Activated CD8-positive, alpha-beta memory T cell treated with anti-CD3 and anti-CD28 coated beads, Interleukin-2, amount 10 ng/mL, durations not matched to agents 7 days and 5 days (primary cell): Measurements from ENCODE around the gene SEC61A1. TPM values are rescaled to one million over a fixed set of nuclear protein-coding genes. Genes with fewer than 3 reads are reported as not detected.

Experiments used
- ATAC-seq: fragments of 150-1000 bp; cut with Tn5 transposase; one replicate; pipeline ENCODE4 v1.10.0; 2021; ENCODE audit warnings: moderate library complexity
- CTCF ChIA-PET: fragments of 350-600 bp; sonication (Branson Sonifier 250); formaldehyde crosslinking; loops from one replicate; lab custom pipeline; 2021; ENCODE audit warnings: antibody characterized with exemption; lab: Charles Lee
- DNase-seq: peaks from one replicate; pipeline ENCODE4 v3.0.0-alpha.2; 2020
- H3K27ac Mint-ChIP-seq: one replicate; pipeline ENCODE4 v1.8.0; 2021; ENCODE audit warnings: mild to moderate bottlenecking, mixed read lengths
- H3K27me3 Mint-ChIP-seq: one replicate; pipeline ENCODE4 v1.8.0; 2021; ENCODE audit warnings: mixed read lengths
- H3K36me3 Mint-ChIP-seq: one replicate; pipeline ENCODE4 v1.8.0; 2021; ENCODE audit warnings: mild to moderate bottlenecking, mixed read lengths
- H3K4me1 Mint-ChIP-seq: one replicate; pipeline ENCODE4 v1.8.0; 2021; ENCODE audit warnings: mixed read lengths
- H3K4me3 Mint-ChIP-seq: one replicate; pipeline ENCODE4 v1.8.0; 2021; ENCODE audit warnings: mild to moderate bottlenecking, moderate library complexity, mixed read lengths
- H3K9me3 Mint-ChIP-seq: one replicate; pipeline ENCODE4 v1.8.0; 2022; ENCODE audit warnings: low read depth, mixed read lengths
- total RNA-seq, 2 experiments: library from RNA; stranded (reverse); gene quantifications; one replicate each; pipeline ENCODE4 v1.2.3, GENCODE V29; 2021

SEC61A1 gene
- total RNA-seq, 2 experiments from 2014 or later: 123 to 178 TPM

- ATAC-seq (no peak), DNase-seq (no peak)
- Mint-ChIP-seq H3K9me3 (no peaks in the 10 kb centered on the region), H3K4me1 (peaks cover 7% of the 10 kb centered on the region), H3K27ac (no peak overlapping the region), H3K27me3 (no peaks in the 10 kb centered on the region), H3K36me3 (peaks cover 14% of the 10 kb centered on the region), H3K4me3 (no peak overlapping the region)
- CTCF ChIA-PET: interaction anchor here (2.2 kb wide), 1 partner anchor 11 kb away, joined by 10 read pairs; no protein-coding TSS in a partner anchor
Measured at GRCh38 chr3:128083980-128084674, 31.9 kb downstream of the SEC61A1 start.

GRCh38 chr3:128084675-128085021 is 32.4 kb downstream of the SEC61A1 start:
- no peak overlapping the region for H3K4me3 Mint-ChIP-seq

GRCh38 chr3:128089135-128089534 is 36.9 kb downstream of the SEC61A1 start:
- H3K27ac Mint-ChIP-seq: no peak overlapping the region
- no peak for ATAC-seq
- peaks cover 1% of the 10 kb centered on the region for H3K4me1 Mint-ChIP-seq
- H3K4me3 Mint-ChIP-seq: no peak overlapping the region
- CTCF ChIA-PET: interaction anchor here (1.2 to 3.8 kb wide), 2 partner anchors 14 to 44 kb away, joined by 4 to 15 read pairs; no protein-coding TSS in a partner anchor
- peaks cover 13% of the 10 kb centered on the region for H3K36me3 Mint-ChIP-seq
- H3K27me3 Mint-ChIP-seq: no peaks in the 10 kb centered on the region
- H3K9me3 Mint-ChIP-seq: no peaks in the 10 kb centered on the region
- no peak for DNase-seq

More at GRCh38 chr3:128084675-128085021, 32.4 kb downstream of the SEC61A1 start:
- Mint-ChIP-seq H3K27me3 (no peaks in the 10 kb centered on the region), H3K9me3 (no peaks in the 10 kb centered on the region), H3K27ac (no peak overlapping the region), H3K36me3 (peaks cover 14% of the 10 kb centered on the region), H3K4me1 (peaks cover 7% of the 10 kb centered on the region)
- no peak for ATAC-seq
- CTCF ChIA-PET: interaction anchor here (2.2 kb wide), 1 partner anchor 10 kb away, joined by 10 read pairs; no protein-coding TSS in a partner anchor
- no peak for DNase-seq

- H3K4me1 Mint-ChIP-seq: peaks cover 13% of the 10 kb centered on the region
- CTCF ChIA-PET: interaction anchor here (1.1 to 10.3 kb wide), 2 partner anchors 34 to 42 kb away, joined by 3 to 120 read pairs; no protein-coding TSS in a partner anchor
- H3K4me3 Mint-ChIP-seq: no peak overlapping the region
- no peaks in the 10 kb centered on the region for H3K27me3 Mint-ChIP-seq
- ATAC-seq (no peak), DNase-seq (no peak)
- no peak overlapping the region for H3K27ac Mint-ChIP-seq
- no peaks in the 10 kb centered on the region for H3K9me3 Mint-ChIP-seq
- peaks cover 16% of the 10 kb centered on the region for H3K36me3 Mint-ChIP-seq
Measured at GRCh38 chr3:128091586-128091985, 39.3 kb downstream of the SEC61A1 start.

- Mint-ChIP-seq H3K36me3 (peaks cover 19% of the 10 kb centered on the region), H3K4me3 (no peak overlapping the region), H3K9me3 (no peaks in the 10 kb centered on the region), H3K27ac (peak overlapping the region; percentile 69), H3K4me1 (peaks cover 19% of the 10 kb centered on the region), H3K27me3 (no peaks in the 10 kb centered on the region)
- CTCF ChIA-PET: interaction anchor here (0.7 to 10.3 kb wide), 32 partner anchors 7 to 515 kb away, joined by 3 to 120 read pairs (median 4); partner anchors contain the start of gene RUVBL1
- peak; percentile 42 for ATAC-seq
- DNase-seq: no peak
Measured at GRCh38 chr3:128094295-128095151, 42.3 kb downstream of the SEC61A1 start.

GRCh38 chr3:128095222-128095703 is 43.0 kb downstream of the SEC61A1 start:
- no peaks in the 10 kb centered on the region for H3K9me3 Mint-ChIP-seq
- no peak overlapping the region for H3K4me3 Mint-ChIP-seq
- DNase-seq: peak; percentile 87
- peaks cover 24% of the 10 kb centered on the region for H3K36me3 Mint-ChIP-seq
- ATAC-seq: peak; percentile 99
- CTCF ChIA-PET: interaction anchor here (0.7 to 10.3 kb wide), 32 partner anchors 8 to 514 kb away, joined by 3 to 120 read pairs (median 4); partner anchors contain the start of gene RUVBL1
- H3K27ac Mint-ChIP-seq: peak overlapping the region; percentile 69
- no peaks in the 10 kb centered on the region for H3K27me3 Mint-ChIP-seq
- peaks cover 24% of the 10 kb centered on the region for H3K4me1 Mint-ChIP-seq

- no peaks in the 10 kb centered on the region for H3K27me3 Mint-ChIP-seq
- ATAC-seq (no peak), DNase-seq (no peak)
- peaks cover 27% of the 10 kb centered on the region for H3K36me3 Mint-ChIP-seq
- no peak overlapping the region for H3K4me3 Mint-ChIP-seq
- CTCF ChIA-PET: interaction anchor here (1.1 to 10.3 kb wide), 5 partner anchors 24 to 328 kb away, joined by 3 to 120 read pairs (median 4); partner anchors contain the start of gene RUVBL1
- peaks cover 26% of the 10 kb centered on the region for H3K4me1 Mint-ChIP-seq
- H3K27ac Mint-ChIP-seq: no peak overlapping the region
- no peaks in the 10 kb centered on the region for H3K9me3 Mint-ChIP-seq
Measured at GRCh38 chr3:128098234-128098633, 46.0 kb downstream of the SEC61A1 start.

- DNase-seq: no peak
- Mint-ChIP-seq H3K27ac (peak overlapping the region; percentile 61), H3K27me3 (no peaks in the 10 kb centered on the region), H3K4me3 (no peak overlapping the region), H3K36me3 (peaks cover 30% of the 10 kb centered on the region), H3K9me3 (no peaks in the 10 kb centered on the region), H3K4me1 (peaks cover 15% of the 10 kb centered on the region)
- ATAC-seq: no peak
- CTCF ChIA-PET: interaction anchor here (1.4 to 10.3 kb wide), 2 partner anchors 12 to 34 kb away, joined by 3 to 120 read pairs; no protein-coding TSS in a partner anchor
Measured at GRCh38 chr3:128100161-128100560, 47.9 kb downstream of the SEC61A1 start.

GRCh38 chr3:128100638-128101037 is 48.4 kb downstream of the SEC61A1 start:
- CTCF ChIA-PET: interaction anchor here (1.4 to 10.3 kb wide), 2 partner anchors 11 to 33 kb away, joined by 3 to 120 read pairs; no protein-coding TSS in a partner anchor
- peaks cover 27% of the 10 kb centered on the region for H3K36me3 Mint-ChIP-seq
- no peak for ATAC-seq
- peak overlapping the region; percentile 61 for H3K27ac Mint-ChIP-seq
- peaks cover 13% of the 10 kb centered on the region for H3K4me1 Mint-ChIP-seq
- H3K9me3 Mint-ChIP-seq: no peaks in the 10 kb centered on the region
- no peak for DNase-seq
- H3K4me3 Mint-ChIP-seq: no peak overlapping the region
- no peaks in the 10 kb centered on the region for H3K27me3 Mint-ChIP-seq

GRCh38 chr3:128103136-128103676 is 51.0 kb downstream of the SEC61A1 start:
- CTCF ChIA-PET: interaction anchor here (0.9 to 3.1 kb wide), 3 partner anchors 9 to 506 kb away, joined by 3 to 11 read pairs (median 3); no protein-coding TSS in a partner anchor
- H3K4me3 Mint-ChIP-seq: no peak overlapping the region
- H3K27me3 Mint-ChIP-seq: no peaks in the 10 kb centered on the region
- ATAC-seq: no peak
- H3K4me1 Mint-ChIP-seq: peaks cover 13% of the 10 kb centered on the region
- no peak overlapping the region for H3K27ac Mint-ChIP-seq
- H3K9me3 Mint-ChIP-seq: no peaks in the 10 kb centered on the region
- peaks cover 22% of the 10 kb centered on the region for H3K36me3 Mint-ChIP-seq
- DNase-seq: no peak

GRCh38 chr3:128107834-128108233 is 55.6 kb downstream of the SEC61A1 start:
- ATAC-seq (no peak), DNase-seq (no peak)
- Mint-ChIP-seq H3K4me1 (peaks cover 17% of the 10 kb centered on the region), H3K4me3 (no peak overlapping the region), H3K27me3 (no peaks in the 10 kb centered on the region), H3K9me3 (no peaks in the 10 kb centered on the region), H3K27ac (no peak overlapping the region), H3K36me3 (peaks cover 34% of the 10 kb centered on the region)
- CTCF ChIA-PET: interaction anchor here (2.8 kb wide), 1 partner anchor 12 kb away, joined by 10 read pairs; no protein-coding TSS in a partner anchor

- CTCF ChIA-PET: interaction anchor here (0.7 to 4.0 kb wide), 6 partner anchors 12 to 138 kb away, joined by 3 to 18 read pairs (median 6); partner anchors contain the start of gene RUVBL1
- Mint-ChIP-seq H3K36me3 (peaks cover 50% of the 10 kb centered on the region), H3K4me1 (peaks cover 40% of the 10 kb centered on the region), H3K27me3 (no peaks in the 10 kb centered on the region), H3K9me3 (no peaks in the 10 kb centered on the region), H3K4me3 (no peak overlapping the region), H3K27ac (peak overlapping the region; percentile 97)
- ATAC-seq (no peak), DNase-seq (no peak)
Measured at GRCh38 chr3:128111147-128111546, 58.9 kb downstream of the SEC61A1 start.
